CD4-positive, alpha-beta T cell treated with Interleukin-2 at 100 ng/mL for 4 hours (primary cell): ENCODE data around the gene CHST11.
A peak's percentile ranks its signal among the peaks of the same experiment; 100 is the strongest.
"Not testable (repeated sequence)": the region's sequence is repeated elsewhere in the genome, so short reads cannot be mapped to it uniquely, and the experiment has no call there.

Source experiments
- DNase-seq: peaks from one replicate; pipeline ENCODE4 v3.0.0-alpha.2; 2020; ENCODE audit warnings: low spot score

The CHST11 gene

DNA sequence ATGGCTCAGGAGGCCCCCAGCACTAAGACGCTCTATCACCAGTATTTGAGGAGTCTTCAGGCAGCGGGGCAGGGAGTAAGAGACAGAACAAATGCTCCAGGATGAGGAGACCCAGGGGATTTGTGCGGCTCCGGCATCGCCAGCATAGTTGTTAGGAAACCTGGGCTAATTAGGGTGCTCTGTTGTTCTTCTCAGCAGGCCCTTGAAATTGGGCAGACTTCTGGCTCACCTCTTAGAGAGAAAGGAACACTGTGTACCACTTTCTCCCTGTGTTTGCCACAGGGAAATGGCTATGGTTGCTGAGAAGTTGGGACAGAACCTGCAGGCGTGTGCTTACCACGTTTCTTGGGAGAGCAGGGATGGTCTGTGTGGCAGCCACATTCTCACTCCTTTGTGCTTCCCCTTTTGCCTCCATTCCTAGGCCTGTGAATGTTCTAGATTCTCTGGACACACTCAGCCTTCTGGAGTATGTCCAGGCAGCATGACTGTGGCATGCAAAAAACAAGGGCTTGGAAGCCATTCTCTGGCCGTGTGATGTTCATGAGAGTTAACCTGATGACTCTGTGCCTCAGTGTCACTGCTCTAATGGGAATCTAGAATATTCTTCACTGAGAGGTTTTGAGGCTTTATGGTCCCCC is 109.0 kb downstream of the CHST11 start:
- no peak for DNase-seq

DNA sequence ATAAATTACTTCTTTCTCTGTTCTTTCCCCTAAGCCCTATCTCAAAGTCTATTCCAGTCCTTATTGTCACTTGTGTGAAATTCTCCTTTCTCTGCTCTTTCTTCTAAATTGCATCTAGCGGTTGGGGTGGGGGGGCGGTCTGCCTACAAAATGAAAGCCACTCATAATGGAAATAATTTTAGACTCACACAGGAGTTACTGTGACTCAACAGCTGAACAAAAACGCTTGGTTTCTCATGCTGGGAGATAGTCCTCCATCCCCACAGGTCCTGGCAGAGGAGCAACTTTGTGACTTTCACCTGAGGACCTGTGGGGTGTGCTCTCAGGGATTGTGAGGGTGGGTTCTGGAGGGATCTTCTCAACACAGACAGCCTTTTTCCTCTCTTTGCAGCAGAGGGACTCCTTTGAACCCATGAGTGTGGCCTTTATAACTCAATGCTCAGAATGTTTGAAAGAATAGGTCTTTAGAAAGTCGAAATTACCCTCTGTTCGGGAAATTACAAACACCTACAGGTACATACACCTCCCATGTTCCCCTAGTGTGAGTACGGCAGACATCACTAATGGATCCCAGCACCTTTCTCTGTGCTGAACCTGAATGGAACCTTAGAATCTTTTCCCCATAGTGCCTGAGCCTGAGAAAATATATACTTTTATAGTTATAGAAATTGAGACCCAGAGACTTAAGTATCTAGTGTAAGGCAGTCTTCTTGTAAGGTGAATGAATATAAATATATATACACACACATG is 109.7 kb downstream of the CHST11 start:
- DNase-seq, result no peak

DNA sequence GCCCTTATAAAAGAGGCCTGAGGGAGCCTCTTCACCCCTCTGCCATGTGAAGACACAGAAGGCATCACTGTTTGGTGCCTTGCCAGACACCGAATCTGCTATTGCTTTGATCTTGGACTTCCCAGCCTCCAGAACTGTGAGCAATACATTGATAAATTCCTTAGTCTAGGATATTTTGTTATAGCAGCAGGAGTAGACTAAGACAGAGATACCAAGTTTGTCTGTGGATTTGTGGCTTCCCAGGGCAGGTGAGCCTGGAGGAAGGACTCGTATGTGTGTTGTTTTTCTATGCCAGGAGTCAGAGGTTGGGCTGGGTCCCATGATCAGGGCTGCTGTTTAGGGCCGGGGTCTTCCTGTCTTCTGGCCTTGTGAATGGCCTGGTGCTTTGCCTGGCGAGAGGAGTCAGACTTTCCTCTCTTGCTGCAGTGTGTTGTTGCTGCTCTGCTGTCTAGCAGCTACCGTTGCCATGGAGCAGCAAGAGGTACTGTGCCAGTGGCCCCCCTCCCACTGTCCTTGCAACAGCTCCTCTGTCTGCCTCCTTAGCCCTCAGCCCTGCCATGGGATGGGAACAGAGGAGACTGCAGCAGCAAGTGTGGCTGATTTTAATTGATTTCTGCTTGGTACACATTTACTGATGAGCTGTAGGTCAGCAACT is 111.2 kb downstream of the CHST11 start:
- DNase-seq, result no peak

DNA sequence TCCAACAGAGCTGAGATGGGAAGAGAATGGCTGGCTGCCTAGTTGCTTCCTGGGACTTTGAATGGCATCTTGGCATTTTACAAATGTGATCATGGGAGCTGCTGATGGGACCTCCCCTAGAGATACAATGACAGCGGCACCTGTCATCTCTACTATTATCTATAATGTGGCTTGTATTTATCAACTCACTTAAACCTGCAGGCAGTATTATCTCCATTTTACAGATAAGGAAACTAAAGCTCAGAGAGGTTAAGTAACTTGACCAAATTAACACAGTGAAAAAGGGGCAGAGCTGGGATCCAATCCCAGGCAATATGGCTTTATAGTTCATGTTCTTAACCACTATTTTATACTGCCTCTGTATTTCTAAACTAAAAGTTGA is 111.7 kb downstream of the CHST11 start:
- no peak for DNase-seq

DNA sequence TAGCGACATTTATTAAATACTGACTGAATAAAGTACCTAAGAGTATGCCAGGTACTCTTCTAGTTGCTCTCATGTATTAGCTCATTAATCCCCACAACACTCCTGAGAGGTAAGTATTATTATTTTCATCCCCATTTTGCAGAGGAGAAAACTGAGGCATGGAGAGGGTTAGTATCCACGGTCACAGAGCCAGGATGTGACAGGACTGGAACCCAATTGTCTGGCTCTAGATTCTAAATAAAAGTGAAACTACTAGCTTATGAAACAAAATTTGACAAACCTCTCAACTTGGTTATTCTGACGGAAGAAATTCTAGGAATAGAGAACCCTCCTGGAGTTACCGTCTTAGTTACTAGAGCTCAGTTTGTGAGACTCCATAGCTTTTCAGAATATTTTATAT is 112.2 kb downstream of the CHST11 start:
- no peak for DNase-seq

DNA sequence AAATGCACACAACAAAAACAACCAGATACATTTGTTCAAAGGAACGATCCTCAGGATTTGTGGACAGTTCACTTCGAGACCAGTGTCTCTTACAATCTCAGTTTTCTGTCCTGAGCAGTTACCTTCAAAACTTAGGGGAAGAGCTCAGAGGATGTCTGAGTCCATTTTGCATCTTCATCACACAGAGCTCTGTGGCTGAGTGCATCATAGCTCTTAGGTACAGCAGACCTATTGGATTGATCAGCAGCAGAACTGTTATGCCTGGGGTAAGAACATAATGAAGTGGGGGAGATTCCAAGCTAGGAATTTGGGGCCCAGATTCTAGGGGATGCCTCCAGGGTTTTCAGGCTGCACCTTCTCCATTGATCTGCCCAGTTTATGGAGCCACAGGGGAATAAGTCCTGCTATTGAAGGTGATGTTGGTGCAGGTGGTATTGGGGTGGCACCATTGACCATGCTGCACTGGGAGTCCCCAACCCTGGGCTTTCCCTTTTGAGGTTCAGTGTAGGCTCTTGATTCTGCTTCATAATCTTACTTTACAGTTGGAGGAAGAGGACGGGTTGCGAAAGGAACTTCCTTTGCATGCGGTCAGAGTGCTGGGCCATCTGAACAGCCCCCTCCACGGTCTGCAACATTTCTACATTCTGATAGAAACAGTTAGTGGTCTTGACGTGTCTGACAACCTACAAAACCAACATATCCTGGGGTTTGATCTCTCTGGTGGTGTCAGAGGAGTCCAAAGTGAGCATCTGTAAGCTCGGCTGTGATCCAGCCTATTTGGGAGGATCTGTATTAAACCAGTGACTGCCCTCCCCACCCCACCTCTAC is 112.8 kb downstream of the CHST11 start:
- peak; percentile 61 for DNase-seq

DNA sequence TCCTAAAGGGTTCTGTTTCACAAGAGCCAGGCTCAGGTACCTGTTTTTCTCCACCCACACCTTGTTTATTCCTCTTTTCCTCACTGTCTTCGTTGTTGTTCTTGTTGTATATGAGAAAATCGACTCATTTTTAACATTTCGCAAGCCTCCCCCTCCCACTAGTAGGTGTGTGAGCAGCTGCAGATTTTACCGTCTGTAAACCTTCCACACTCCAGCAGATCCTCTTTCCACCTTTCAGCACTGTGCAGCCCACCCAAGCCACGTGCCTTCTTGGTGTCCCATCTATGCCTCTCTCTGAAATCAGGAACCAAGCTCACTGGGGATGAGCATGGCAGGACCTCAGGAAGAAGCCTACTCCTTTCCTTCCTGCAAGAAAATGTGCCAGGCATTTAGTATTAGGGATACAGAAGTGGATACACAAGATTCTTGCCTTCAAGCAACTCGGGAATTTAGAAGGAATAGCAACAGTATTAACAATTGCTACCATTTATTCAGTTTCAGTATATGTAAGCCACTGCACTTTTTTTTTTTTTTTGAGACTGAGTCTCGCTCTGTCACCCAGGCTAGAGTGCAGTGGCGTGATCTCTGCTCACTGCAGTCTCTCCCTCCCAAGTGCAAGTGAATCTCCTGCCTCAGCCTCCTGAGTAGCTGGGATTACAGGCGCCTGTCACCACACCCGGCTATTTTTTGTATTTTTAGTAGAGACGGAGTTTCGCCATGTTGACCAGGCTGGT is 113.6 kb downstream of the CHST11 start:
- DNase-seq, result no peak

DNA sequence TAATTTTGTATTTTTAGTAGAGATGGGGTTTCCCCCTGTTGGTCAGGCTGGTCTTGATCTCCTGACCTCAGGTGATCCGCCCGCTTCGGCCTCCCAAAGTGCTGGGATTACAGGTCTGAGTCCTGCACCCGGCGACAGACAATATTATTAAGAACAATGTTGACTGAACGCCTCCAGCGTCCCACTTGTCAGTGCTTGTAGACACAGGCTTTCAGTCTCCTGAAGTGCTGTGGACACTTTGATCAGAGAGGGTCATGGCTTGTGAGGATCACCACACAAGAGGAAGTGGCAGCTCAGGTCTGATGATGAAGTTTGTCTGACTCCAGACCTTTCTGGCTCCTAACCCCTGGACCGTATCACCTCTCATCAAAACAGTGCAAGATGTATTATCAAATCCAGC is 114.6 kb downstream of the CHST11 start:
- no peak for DNase-seq

DNA sequence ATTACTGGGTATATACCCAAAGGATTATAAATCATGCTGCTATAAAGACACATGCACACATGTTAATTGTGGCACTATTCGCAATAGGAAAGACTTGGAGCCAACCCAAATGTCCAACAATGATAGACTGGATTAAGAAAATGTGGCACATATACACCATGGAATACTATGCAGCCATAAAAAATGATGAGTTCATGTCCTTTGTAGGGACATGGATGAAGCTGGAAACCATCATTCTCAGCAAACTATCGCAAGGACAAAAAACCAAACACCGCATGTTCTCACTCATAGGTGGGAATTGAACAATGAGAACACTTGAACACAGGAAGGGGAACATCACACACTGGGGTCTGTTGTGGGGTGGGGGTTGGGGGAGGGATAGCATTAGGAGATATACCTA is 117.6 kb downstream of the CHST11 start:
- DNase-seq, result not testable (repeated sequence)

DNA sequence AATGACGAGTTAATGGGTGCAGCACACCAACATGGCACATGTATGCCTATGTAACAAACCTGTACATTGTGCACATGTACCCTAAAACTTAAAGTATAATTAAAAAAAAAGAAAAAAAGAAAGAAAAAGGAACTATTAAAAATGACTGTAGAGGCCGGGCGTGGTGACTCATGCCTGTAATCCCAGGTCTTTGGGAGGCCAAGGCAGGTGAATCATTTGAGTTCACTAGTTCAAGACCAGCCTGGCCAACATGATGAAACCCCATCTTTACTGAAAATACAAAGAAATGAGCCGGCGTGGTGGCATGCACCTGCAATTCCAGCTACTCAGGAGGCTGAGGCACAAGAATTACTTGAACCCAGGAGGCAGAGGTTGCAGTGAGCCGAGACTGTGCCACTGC is 118.0 kb downstream of the CHST11 start:
- peak; percentile 11 for DNase-seq

DNA sequence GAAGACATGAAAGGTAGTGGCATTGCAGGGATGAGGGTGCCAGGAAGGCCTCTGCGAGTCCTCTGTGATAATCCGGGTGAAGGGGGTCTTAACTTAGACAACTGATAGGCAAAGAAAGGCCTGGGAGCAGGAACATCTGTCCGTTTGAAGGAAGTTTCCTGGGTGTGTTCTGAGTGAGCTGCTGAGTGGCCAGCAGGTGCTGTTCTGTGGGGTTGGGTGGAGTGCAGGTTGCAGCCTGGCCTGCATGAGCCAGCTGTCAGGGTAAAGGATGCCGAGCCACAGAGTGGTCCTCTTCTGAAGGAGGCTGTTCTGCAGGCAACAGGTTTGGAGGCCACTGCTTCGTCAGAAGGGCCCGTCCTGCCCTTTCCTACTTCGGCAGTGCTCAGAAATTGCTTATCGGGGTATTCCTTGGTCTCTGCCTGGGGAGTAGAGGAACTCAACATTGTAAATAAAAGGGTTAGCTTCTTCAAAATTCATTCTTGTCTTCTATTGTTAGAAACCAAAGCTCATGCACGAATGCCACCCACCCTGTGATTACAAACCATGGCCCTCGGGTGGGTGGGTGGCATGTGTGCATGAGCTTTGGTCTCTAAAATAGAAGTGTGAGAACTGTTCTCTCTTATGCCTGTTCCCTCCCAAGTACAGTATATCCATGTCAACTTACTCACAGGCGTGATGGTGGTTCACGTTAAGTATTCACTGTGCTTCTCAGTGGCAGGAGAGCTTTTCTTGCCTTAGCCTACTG is 118.9 kb downstream of the CHST11 start:
- no peak for DNase-seq

DNA sequence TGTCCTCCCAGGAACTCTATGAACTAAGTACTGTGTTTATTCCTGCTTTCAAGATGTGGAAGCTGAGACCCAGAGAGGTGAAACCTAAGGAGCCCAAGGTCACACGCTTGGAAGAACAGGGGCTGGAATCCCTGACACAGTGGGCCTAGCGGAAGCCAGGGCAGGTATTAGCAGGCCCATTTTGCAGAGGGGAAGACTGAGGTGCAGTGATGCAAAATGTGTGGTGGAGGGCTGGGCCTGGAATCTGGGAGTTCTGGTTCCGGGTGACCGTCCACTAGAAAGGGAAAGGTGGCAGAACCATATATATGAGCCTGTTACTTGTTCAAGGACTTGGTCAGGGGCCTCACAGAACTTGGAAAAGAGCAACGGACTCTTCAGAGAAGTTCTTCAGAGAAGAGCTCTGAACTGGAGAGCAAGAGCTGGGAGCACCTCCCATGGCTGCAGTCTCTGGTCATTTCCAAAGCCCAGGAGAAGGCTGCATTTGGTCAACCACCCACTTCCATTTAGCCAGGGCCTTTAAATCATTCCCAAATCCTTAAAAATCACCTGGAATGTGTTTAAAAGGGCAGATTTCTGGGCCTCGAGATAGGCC is 119.5 kb downstream of the CHST11 start:
- no peak for DNase-seq

DNA sequence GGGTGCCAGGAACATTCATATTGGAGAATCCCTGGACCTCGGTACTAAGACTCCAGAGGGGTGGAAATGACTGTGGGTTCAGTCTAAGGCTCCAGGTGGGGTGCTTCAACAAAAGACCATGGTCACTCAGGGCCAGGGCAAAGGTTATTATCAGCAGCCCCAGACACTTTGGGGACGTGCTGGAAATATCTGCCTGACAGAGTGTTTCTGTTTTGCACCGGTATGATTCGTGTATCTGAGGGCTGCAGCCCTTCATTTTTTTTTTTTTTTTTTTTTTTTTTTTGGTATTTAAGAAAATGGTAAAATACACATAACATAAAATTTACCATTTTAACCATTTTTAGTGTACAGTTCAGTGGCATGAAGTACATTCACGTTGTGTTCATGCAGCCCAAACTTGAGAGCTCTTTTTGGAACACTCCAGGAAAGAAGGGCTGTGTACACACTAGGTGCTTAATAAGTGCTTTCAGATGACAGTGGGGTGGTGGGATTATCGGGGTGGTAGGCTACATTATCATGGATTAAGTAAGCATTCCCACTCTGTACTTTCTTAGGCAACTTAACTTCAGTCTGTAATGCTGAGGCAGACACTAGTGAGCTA is 120.3 kb downstream of the CHST11 start:
- DNase-seq, result no peak

DNA sequence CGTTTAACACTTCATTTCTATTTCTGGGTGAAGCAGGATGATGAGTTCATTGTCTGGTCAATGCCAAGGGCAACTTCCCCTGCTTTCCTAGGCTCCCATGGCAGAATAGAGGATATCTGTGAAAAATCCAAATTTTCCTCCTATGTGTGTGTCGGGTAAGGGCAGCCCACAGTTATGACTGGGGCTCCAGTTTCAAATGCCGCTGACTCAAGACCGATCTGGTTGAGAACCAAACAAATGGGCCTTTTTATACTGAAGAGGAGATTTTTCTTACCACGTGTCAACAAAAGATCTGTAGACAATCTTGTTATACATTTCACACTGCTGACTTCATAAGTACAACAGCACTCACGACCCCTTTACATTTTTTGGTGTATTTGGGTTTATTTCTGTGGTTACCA is 120.8 kb downstream of the CHST11 start:
- DNase-seq, result no peak

DNA sequence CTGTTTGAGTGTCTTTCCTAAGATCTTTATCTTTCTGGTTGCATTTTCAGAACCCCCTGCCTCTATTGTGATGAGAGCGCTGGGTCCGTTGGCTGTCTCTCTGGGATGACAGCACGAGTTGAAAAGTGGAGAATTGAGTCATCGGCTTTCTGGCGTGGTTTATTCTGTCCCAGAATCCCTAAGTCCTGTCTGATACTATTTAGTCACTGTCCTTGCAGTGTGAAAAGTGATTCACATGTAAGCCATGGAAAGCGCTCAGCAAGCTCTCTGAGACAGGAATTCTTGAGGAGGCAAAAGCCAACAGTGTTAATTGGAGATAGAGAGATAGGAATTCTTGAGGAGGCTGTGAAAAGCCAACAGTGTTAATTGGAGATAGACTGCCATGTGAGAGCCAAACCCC is 121.7 kb downstream of the CHST11 start:
- no peak for DNase-seq

DNA sequence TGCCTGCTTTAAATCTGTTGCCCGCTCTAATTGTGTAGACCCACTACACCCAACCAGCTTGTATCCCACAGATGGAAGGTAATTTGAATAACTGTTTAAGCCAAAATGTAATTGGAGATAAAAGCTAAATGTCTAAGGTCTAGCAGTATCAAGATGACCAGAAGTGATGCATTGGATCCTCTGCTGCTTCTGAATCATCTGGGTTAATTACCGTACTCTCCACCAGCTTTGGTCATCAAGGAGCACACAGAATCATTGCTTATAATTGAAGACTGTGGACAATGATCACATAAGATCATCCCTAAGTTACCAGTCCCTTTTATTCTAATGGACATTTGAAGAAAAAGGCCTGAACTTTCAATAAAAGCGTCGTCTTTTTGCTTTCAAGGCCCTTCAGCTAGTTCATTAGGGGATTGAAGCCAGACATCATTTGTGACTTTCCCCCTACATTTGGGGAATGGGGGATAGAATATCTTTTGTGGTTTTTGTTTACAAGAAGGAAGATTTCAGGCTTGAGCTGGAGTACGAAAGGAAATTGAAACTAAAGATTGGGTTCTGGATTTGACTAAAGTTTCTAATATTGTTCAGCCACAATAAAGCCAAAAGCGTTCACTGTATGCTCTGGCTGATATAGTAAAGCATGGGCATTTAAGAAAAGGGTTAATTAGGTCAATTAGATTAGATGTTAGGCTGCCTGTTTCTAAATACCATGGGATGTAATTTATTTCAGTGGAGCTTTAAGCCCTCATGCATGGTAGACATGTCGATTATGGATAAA is 123.2 kb downstream of the CHST11 start:
- DNase-seq, result no peak

DNA sequence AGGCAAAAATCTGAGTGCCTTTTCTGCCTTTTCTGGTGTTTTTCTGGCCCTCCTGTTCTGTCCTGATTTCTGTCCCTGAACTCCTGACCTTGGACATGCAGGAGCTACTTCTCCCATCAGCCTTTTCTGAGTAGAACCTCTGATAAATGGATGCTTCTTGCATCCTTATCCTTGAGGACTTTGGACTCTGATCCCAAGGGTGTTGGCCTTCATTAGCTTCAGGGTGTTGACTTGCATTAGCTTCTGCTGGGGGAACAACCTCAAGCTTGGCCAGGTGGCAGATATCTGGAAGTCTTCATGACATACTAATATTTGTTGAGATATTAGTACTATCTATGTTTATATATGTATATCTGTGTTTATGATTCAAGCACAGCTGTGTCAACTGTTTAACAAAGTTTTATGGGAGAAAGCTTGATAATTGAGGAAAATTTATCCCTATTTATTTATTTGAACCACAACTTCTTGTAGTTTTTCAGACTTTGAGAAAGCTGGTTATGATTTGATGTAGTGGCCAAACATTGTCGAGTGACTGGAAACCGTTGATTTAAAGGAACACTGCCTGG is 124.3 kb downstream of the CHST11 start:
- no peak for DNase-seq

DNA sequence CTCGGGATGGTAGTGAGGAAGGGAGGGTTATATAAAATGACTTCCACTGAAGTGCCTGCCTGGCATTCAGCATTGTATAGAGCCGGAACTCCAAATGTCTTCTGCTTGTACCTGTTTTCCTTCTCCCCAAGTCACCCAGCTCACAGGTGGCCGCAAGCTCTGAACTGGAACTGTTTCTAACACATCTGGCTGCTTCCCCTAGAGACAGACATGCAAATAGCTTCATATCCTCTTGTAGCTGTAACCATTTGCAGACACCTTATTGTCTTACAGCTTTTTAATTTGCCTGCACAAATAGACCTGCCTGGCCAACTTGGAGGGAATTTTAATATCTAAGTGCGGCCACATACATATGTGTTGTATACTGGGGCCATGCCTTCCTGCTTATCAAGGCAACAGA is 126.0 kb downstream of the CHST11 start:
- no peak for DNase-seq

DNA sequence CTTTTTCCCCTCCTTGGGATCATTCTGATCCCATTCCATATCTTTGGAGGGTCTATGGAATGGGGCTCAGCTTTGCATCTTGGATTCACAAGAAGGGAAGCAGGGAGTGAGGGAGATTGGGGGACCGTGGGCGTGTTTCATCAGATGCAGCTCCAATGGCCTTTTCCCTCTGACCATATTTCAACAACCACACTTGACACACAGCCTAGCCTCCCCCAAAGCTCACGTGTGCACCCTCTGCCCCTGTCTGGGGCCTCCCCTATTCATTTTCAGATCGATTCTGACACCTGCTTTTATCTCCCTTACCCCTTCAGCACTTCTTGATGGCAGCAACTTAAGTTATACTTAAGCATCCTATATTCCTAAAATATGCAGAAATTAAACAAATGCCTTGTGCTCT is 126.6 kb downstream of the CHST11 start:
- DNase-seq, result no peak
